Activated naive CD8-positive, alpha-beta T cell treated with anti-CD3 and anti-CD28 coated beads, Interleukin-2, amount 50 U/mL, for 24 hours (primary cell): Measurements from ENCODE around the gene PLEKHM3.
"Not testable (repeated sequence)": the region's sequence is repeated elsewhere in the genome, so short reads cannot be mapped to it uniquely, and the experiment has no call there.

Source experiments
- ATAC-seq: fragments of 150-1000 bp; cut with Tn5 transposase; one replicate; pipeline ENCODE4 v1.10.0; 2021
- DNase-seq: peaks from one replicate; pipeline ENCODE4 v3.0.0; 2021
- H3K27ac Mint-ChIP-seq: one replicate; pipeline ENCODE4 v1.8.0; 2021; ENCODE audit warnings: mild to moderate bottlenecking, mixed read lengths
- H3K27me3 Mint-ChIP-seq: one replicate; pipeline ENCODE4 v1.8.0; 2021; ENCODE audit warnings: mixed read lengths
- H3K36me3 Mint-ChIP-seq: one replicate; pipeline ENCODE4 v1.8.0; 2021; ENCODE audit warnings: low read depth, mixed read lengths
- H3K4me1 Mint-ChIP-seq: one replicate; pipeline ENCODE4 v1.8.0; 2021; ENCODE audit warnings: mixed read lengths
- H3K4me3 Mint-ChIP-seq: one replicate; pipeline ENCODE4 v1.8.0; 2021; ENCODE audit warnings: mild to moderate bottlenecking, moderate library complexity, mixed read lengths
- H3K9me3 Mint-ChIP-seq: one replicate; pipeline ENCODE4 v1.8.0; 2021; ENCODE audit warnings: mixed read lengths

PLEKHM3 gene

GRCh38 chr2:207828361-207829057 lies 196.8 kb downstream of the PLEKHM3 start:
- Mint-ChIP-seq H3K4me3 (no peak overlapping the region), H3K27me3 (no peaks in the 10 kb centered on the region), H3K27ac (no peak overlapping the region), H3K4me1 (peaks cover 7% of the 10 kb centered on the region), H3K9me3 (no peaks in the 10 kb centered on the region), H3K36me3 (peaks cover 2% of the 10 kb centered on the region)
- ATAC-seq (no peak), DNase-seq (no peak)

GRCh38 chr2:207825978-207826377 lies 199.3 kb downstream of the PLEKHM3 start:
- peaks cover 2% of the 10 kb centered on the region for H3K4me1 Mint-ChIP-seq
- no peak overlapping the region for H3K27ac Mint-ChIP-seq
- H3K27me3 Mint-ChIP-seq: no peaks in the 10 kb centered on the region
- H3K4me3 Mint-ChIP-seq: no peak overlapping the region
- H3K36me3 Mint-ChIP-seq: peaks cover 2% of the 10 kb centered on the region
- ATAC-seq (no peak), DNase-seq (no peak)
- H3K9me3 Mint-ChIP-seq: no peaks in the 10 kb centered on the region

GRCh38 chr2:207825045-207825954 lies 200.0 kb downstream of the PLEKHM3 start:
- H3K4me1 Mint-ChIP-seq: peaks cover 2% of the 10 kb centered on the region
- DNase-seq (no peak), ATAC-seq (no peak)
- H3K27ac Mint-ChIP-seq: no peak overlapping the region
- H3K27me3 Mint-ChIP-seq: no peaks in the 10 kb centered on the region
- H3K36me3 Mint-ChIP-seq: peaks cover 2% of the 10 kb centered on the region
- no peaks in the 10 kb centered on the region for H3K9me3 Mint-ChIP-seq
- no peak overlapping the region for H3K4me3 Mint-ChIP-seq

- Mint-ChIP-seq H3K36me3 (peaks cover 2% of the 10 kb centered on the region), H3K27ac (no peak overlapping the region), H3K4me1 (no peaks in the 10 kb centered on the region), H3K4me3 (no peak overlapping the region), H3K9me3 (no peaks in the 10 kb centered on the region), H3K27me3 (no peaks in the 10 kb centered on the region)
- no peak for ATAC-seq
- DNase-seq: no peak
Measured at GRCh38 chr2:207823865-207824264, 201.5 kb downstream of the PLEKHM3 start.

GRCh38 chr2:207819839-207820784 lies 205.2 kb downstream of the PLEKHM3 start:
- Mint-ChIP-seq H3K27me3 (no peaks in the 10 kb centered on the region), H3K4me3 (no peak overlapping the region), H3K36me3 (no peaks in the 10 kb centered on the region), H3K27ac (no peak overlapping the region), H3K4me1 (no peaks in the 10 kb centered on the region), H3K9me3 (no peaks in the 10 kb centered on the region)
- ATAC-seq (no peak), DNase-seq (no peak)

DNA sequence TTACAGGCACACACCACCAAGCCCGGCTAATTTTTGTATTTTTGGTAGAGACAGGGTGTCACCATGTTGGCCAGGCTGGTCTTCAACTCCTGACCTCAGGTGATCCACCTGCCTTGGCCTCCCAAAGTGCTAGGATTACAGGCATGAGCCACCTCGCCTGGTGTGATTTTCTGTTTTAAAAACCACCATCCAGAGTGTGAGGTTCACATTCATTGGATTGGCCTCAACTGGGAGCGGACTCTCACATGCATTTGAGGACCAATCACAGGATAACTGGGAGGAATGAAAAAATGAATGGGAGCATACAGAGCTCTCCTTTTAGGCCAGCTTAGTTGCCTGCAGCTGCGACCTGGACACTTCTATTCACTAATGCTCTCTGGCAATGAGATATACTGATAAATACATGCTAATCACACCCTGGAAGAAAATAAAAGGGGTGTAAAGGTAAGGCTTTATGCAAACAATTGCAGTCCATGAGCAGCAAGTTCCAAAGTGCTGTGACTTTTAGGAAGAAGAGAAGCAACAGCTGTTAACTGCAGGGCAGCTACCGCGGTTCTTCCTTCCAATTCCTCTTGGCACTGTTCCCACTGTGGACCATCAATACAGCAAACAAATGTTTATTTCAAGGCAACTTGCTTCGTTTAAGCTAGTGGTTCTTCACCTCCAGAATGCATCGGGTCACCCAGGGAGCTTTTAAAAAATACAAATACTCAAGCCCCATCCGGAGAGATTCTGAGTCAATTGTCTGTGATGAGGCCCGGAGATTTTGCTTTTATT lies 206.1 kb downstream of the PLEKHM3 start:
- H3K4me3 Mint-ChIP-seq: no peak overlapping the region
- H3K4me1 Mint-ChIP-seq: no peaks in the 10 kb centered on the region

DNA sequence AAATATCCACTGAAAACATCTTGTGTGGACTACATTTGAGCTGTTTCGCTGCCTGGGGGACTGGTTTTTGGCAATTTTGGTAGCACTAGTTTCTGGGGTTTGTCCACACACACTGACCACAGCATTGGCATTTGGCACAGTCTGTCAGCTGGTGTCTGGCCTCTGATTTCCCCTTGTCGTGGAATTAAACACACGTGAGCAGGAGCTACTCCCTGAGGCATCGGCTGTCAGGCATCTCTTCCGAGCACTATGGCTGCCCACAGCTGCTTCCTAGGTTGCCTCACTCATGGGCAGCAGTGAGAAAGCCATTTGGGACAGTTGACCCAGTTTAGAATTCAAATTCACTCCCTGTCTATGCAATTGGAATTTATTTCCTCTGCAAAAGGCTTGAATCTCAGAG lies 208.8 kb downstream of the PLEKHM3 start:
- Mint-ChIP-seq H3K27ac (no peak overlapping the region), H3K4me1 (peaks cover 6% of the 10 kb centered on the region)

More for the DNA sequence above, 206.1 kb downstream of the PLEKHM3 start:
- no peaks in the 10 kb centered on the region for H3K9me3 Mint-ChIP-seq
- no peaks in the 10 kb centered on the region for H3K36me3 Mint-ChIP-seq
- no peaks in the 10 kb centered on the region for H3K27me3 Mint-ChIP-seq
- DNase-seq: no peak
- ATAC-seq: no peak
- H3K27ac Mint-ChIP-seq: no peak overlapping the region

GRCh38 chr2:207815254-207815653 lies 210.1 kb downstream of the PLEKHM3 start:
- H3K27me3 Mint-ChIP-seq: peaks cover under 1% of the 10 kb centered on the region
- peaks cover 6% of the 10 kb centered on the region for H3K4me1 Mint-ChIP-seq
- H3K27ac Mint-ChIP-seq: no peak overlapping the region
- no peaks in the 10 kb centered on the region for H3K9me3 Mint-ChIP-seq
- H3K4me3 Mint-ChIP-seq: no peak overlapping the region
- no peak for ATAC-seq
- DNase-seq: no peak
- H3K36me3 Mint-ChIP-seq: no peaks in the 10 kb centered on the region

More for the DNA sequence above, 208.8 kb downstream of the PLEKHM3 start:
- no peak for DNase-seq
- Mint-ChIP-seq H3K36me3 (no peaks in the 10 kb centered on the region), H3K9me3 (no peaks in the 10 kb centered on the region), H3K27me3 (no peaks in the 10 kb centered on the region), H3K4me3 (no peak overlapping the region)
- ATAC-seq: no peak

DNA sequence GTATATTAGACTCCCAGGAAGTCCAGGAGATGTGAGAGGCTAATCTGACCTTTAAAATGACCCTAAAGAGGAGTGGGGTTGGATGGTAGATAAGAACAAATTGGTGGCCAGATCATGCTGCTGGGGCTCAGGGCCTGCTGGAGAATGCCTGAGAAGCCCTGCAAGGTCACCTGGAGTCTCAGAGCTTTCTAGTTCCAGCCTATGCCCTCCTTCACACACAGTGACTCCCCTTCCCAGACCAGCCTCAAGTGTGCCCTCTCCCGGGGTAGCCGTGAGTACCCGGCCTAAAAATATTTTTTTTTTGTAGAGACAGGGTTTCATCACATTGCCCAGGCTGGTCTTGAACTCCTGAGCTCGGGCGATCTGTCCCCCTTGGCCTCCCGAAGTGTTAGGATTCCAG lies 211.4 kb downstream of the PLEKHM3 start:
- Mint-ChIP-seq H3K27me3 (peaks cover 4% of the 10 kb centered on the region), H3K36me3 (no peaks in the 10 kb centered on the region)
- no peak for ATAC-seq

GRCh38 chr2:207813221-207813916 lies 212.0 kb downstream of the PLEKHM3 start:
- no peaks in the 10 kb centered on the region for H3K36me3 Mint-ChIP-seq
- ATAC-seq (no peak), DNase-seq (no peak)
- peaks cover 6% of the 10 kb centered on the region for H3K4me1 Mint-ChIP-seq
- peaks cover 5% of the 10 kb centered on the region for H3K27me3 Mint-ChIP-seq
- no peak overlapping the region for H3K27ac Mint-ChIP-seq
- H3K4me3 Mint-ChIP-seq: no peak overlapping the region
- H3K9me3 Mint-ChIP-seq: no peaks in the 10 kb centered on the region

More for the DNA sequence above, 211.4 kb downstream of the PLEKHM3 start:
- DNase-seq: no peak
- H3K9me3 Mint-ChIP-seq: no peaks in the 10 kb centered on the region
- no peak overlapping the region for H3K4me3 Mint-ChIP-seq
- peaks cover 6% of the 10 kb centered on the region for H3K4me1 Mint-ChIP-seq
- no peak overlapping the region for H3K27ac Mint-ChIP-seq

DNA sequence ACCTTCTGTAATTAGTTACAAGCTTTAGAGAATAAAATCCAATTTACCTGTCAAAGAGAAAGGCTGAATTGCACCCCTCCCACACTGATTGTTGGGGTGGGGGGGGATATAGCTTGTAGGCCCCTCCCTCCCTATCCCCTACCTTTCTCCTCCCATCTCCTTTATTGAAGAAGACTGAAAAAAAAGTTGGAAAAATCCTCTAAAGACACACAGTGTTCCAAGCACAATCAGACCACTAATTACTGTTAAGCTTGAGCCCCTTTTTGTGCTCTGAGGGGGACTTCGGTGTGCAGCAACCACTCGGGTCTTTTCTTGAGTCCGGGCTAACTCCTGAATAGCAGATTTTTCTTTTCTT lies 212.6 kb downstream of the PLEKHM3 start:
- ATAC-seq (no peak), DNase-seq (no peak)
- H3K36me3 Mint-ChIP-seq: no peaks in the 10 kb centered on the region
- H3K4me3 Mint-ChIP-seq: no peak overlapping the region
- H3K4me1 Mint-ChIP-seq: peaks cover 6% of the 10 kb centered on the region
- peaks cover 5% of the 10 kb centered on the region for H3K27me3 Mint-ChIP-seq
- H3K9me3 Mint-ChIP-seq: no peaks in the 10 kb centered on the region
- no peak overlapping the region for H3K27ac Mint-ChIP-seq

- ATAC-seq: no peak
Measured at GRCh38 chr2:207812058-207812725, 213.1 kb downstream of the PLEKHM3 start.

GRCh38 chr2:207811658-207812057 lies 213.7 kb downstream of the PLEKHM3 start:
- not testable (repeated sequence) for H3K27me3 Mint-ChIP-seq, H3K27ac Mint-ChIP-seq, H3K4me3 Mint-ChIP-seq, H3K9me3 Mint-ChIP-seq, H3K36me3 Mint-ChIP-seq, DNase-seq, ATAC-seq
- H3K4me1 Mint-ChIP-seq: peaks cover 10% of the 10 kb centered on the region

More at GRCh38 chr2:207812058-207812725, 213.1 kb downstream of the PLEKHM3 start:
- Mint-ChIP-seq H3K36me3 (no peaks in the 10 kb centered on the region), H3K4me3 (no peak overlapping the region), H3K27ac (no peak overlapping the region), H3K4me1 (peaks cover 10% of the 10 kb centered on the region), H3K9me3 (no peaks in the 10 kb centered on the region), H3K27me3 (peaks cover 5% of the 10 kb centered on the region)
- no peak for DNase-seq
